ENCODE results near the gene RDX. TPM values are rescaled to one million over a fixed set of nuclear protein-coding genes. Genes with fewer than 3 reads are reported as not detected.

Gene RDX
- total RNA-seq, 1 experiment from 2014 or later = 131 TPM

DNA sequence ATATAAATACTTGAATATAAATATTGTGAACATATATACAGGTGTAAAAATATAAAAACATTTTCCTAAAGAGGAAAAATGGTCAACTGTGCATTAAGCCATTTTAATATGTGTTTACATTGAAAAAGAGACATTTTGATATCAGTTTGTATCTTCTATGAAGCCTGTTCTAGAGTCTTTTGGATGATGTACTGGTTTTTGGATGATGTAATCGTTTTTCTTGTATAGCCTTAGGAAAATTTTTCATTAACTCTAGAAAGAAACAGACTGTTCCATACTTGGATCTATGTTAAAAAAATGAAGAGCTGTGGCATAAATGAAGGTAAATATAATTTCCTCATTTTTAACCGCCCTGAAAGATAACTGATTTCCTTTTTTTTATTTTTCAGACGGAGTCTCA, 39.6 kb upstream of the RDX start (continued):
- TF ChIP-seq, protein P1, sequence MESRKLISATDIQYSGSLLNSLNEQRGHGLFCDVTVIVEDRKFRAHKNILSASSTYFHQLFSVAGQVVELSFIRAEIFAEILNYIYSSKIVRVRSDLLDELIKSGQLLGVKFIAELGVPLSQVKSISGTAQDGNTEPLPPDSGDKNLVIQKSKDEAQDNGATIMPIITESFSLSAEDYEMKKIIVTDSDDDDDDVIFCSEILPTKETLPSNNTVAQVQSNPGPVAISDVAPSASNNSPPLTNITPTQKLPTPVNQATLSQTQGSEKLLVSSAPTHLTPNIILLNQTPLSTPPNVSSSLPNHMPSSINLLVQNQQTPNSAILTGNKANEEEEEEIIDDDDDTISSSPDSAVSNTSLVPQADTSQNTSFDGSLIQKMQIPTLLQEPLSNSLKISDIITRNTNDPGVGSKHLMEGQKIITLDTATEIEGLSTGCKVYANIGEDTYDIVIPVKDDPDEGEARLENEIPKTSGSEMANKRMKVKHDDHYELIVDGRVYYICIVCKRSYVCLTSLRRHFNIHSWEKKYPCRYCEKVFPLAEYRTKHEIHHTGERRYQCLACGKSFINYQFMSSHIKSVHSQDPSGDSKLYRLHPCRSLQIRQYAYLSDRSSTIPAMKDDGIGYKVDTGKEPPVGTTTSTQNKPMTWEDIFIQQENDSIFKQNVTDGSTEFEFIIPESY (IDR thresholded peaks at IDR 0.05; ENCODE audit: extremely low read depth, insufficient replicate concordance, low read length) = no peak
- TF ChIP-seq ELF1 (IDR thresholded peaks at IDR 0.05; ENCODE audit: borderline replicate concordance, low read depth) = no peak
- TF ChIP-seq SRF (IDR thresholded peaks at IDR 0.05; ENCODE audit: low read depth) = no peak
- TF ChIP-seq, protein P2, sequence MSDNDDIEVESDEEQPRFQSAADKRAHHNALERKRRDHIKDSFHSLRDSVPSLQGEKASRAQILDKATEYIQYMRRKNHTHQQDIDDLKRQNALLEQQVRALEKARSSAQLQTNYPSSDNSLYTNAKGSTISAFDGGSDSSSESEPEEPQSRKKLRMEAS (IDR thresholded peaks at IDR 0.05) = no peak
- no peak for TF ChIP-seq POLR2A (IDR thresholded peaks at IDR 0.05; ENCODE audit: borderline replicate concordance, extremely low read depth, insufficient read depth, insufficient read length)
- TF ChIP-seq EZH2phosphoT487 (IDR thresholded peaks at IDR 0.05; ENCODE audit: borderline replicate concordance) = no peak

DNA sequence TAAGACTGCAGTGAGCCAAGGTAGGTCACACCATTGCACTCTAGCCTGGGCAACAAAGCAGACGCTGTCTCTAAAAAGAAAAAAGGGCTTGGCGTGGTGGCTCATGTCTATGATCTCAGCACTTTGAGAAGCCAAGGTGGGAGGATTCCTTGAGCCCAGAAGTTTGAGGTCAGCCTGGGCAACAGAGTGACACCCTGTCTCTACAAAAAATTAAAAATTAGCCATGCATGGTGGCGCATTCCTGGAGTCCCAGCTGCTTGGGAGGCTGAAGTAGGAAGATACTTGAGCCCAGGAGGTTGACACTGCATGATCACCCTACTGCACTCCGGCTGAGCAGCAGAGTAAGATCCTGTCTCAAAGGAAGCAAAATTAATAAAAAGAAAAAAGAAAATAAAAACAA, 38.9 kb upstream of the RDX start:
- Histone ChIP-seq H3K4me1 (ENCODE audit: control insufficient read depth in 1 of 2, insufficient read depth in 2 of 2, low read length in 2 of 2) (peaks cover 13 to 21% of the 10 kb centered on the region in 2 experiments), H2AFZ (ENCODE audit: low read depth, low read length, poor library complexity, severe bottlenecking) (no peak overlapping the region), H3K9me2 (ENCODE audit: insufficient read depth) (no peaks in the 10 kb centered on the region), H3K9me3 (ENCODE audit: control insufficient read depth in 1 of 2, insufficient read depth in 1 of 2, low read depth in 1 of 2, low read length in 2 of 2) (peaks cover 0 to 6% of the 10 kb centered on the region in 2 experiments; a peak in 1 of 4 replicates), H3K9ac (ENCODE audit: low read length) (no peak overlapping the region), H3K27me3 (ENCODE audit: insufficient read depth, low read length) (no peaks in the 10 kb centered on the region), H4K20me1 (ENCODE audit: insufficient read depth) (no peaks in the 10 kb centered on the region), H3K4me3 (replicated peaks in 1 of 2; ENCODE audit: low read depth in 1 of 2, low read length in 2 of 2) (no peak overlapping the region), H3K27ac (ENCODE audit: low read depth, low read length) (no peak overlapping the region), H3K79me2 (ENCODE audit: insufficient read depth, low read length) (no peaks in the 10 kb centered on the region), H3K36me3 (ENCODE audit: control insufficient read depth in 1 of 2, insufficient read depth in 2 of 2, low read length in 2 of 2) (0 out of 4 replicates have a peak, but pooled peaks cover 0 to 2% of the 10 kb centered on the region in 2 experiments), H3K4me2 (ENCODE audit: low read length) (no peak overlapping the region)
- ChIA-PET POLR2A (no interaction called here), RAD21 (ENCODE audit: low non-redundant PET in 1 of 2, low total read pairs in 2 of 2, uncharacterized antibody in 2 of 2, unreplicated experiment in 2 of 2) (no interaction called here), CTCF (no interaction called here)
- intact Hi-C loops (cut with micrococcal nuclease) = no loop called here
- no TSS peak for BruUV-seq (replicated peaks)
- ATAC-seq (no peak), DNase-seq (ENCODE audit: low read depth, low spot score) (no peak)
- TF ChIP-seq RAD21 (IDR thresholded peaks at IDR 0.05; ENCODE audit: low read depth) (no peak), SRF (IDR thresholded peaks at IDR 0.05; ENCODE audit: low read depth) (no peak), ZNF274 (IDR thresholded peaks at IDR 0.05; ENCODE audit: low read depth, low read length) (no peak), ZFX (IDR thresholded peaks at IDR 0.05) (no peak), FOSL1 (IDR thresholded peaks at IDR 0.05; ENCODE audit: low read depth) (no peak), YY1 (IDR thresholded peaks at IDR 0.05; ENCODE audit: extremely low read depth, insufficient replicate concordance, low read depth, low read length) (no peak), CBX3 (IDR thresholded peaks at IDR 0.05; ENCODE audit: low read depth) (no peak), ELF1 (IDR thresholded peaks at IDR 0.05; ENCODE audit: borderline replicate concordance, low read depth) (no peak), TCF7L2 (IDR thresholded peaks at IDR 0.05; ENCODE audit: borderline replicate concordance, extremely low read depth, insufficient read depth, insufficient read length) (no peak)
